Mesothelial cell of epicardium (in vitro differentiated cells): ENCODE results near the gene PLAGL2. TPM values are rescaled to one million over a fixed set of nuclear protein-coding genes. Genes with fewer than 3 reads are reported as not detected.

ENCODE experiments used
- DNase-seq, 2 experiments: peaks; one replicate each; pipeline ENCODE4 v3.0.0; 2021; ENCODE audit warnings: low spot score in 2 of 2; ENCODE audit not compliant: unreplicated experiment in 2 of 2
- H3K27ac Mint-ChIP-seq: 2 replicates; pipeline ENCODE4 v1.8.0; 2021; ENCODE audit warnings: mixed read lengths
- H3K27me3 Mint-ChIP-seq: 2 replicates; pipeline ENCODE4 v1.8.0; 2021; ENCODE audit warnings: low read depth, mixed read lengths
- H3K36me3 Mint-ChIP-seq: 2 replicates; pipeline ENCODE4 v1.8.0; 2021; ENCODE audit warnings: mixed read lengths
- H3K4me1 Mint-ChIP-seq: 2 replicates; pipeline ENCODE4 v1.8.0; 2021; ENCODE audit warnings: mixed read lengths
- H3K4me3 Mint-ChIP-seq: 2 replicates; pipeline ENCODE4 v1.8.0; 2021; ENCODE audit warnings: mild to moderate bottlenecking, moderate library complexity, mixed read lengths
- H3K9me3 Mint-ChIP-seq: 2 replicates; pipeline ENCODE4 v1.8.0; 2021; ENCODE audit warnings: mixed read lengths
- CTCF ChIP-seq: fragments of 200-600 bp; sonication (generic); IDR thresholded peaks from one replicate; pipeline ENCODE4 v1.5.0; 2021; ENCODE audit warnings: antibody characterized with exemption; ENCODE audit not compliant: unreplicated experiment
- total RNA-seq: library from RNA; stranded (reverse); gene quantifications from 3 replicates; pipeline ENCODE4 v1.2.1, GENCODE V29; 2021

The PLAGL2 gene
- total RNA-seq, 1 donor from 2014 or later, result 37.8 TPM

DNA sequence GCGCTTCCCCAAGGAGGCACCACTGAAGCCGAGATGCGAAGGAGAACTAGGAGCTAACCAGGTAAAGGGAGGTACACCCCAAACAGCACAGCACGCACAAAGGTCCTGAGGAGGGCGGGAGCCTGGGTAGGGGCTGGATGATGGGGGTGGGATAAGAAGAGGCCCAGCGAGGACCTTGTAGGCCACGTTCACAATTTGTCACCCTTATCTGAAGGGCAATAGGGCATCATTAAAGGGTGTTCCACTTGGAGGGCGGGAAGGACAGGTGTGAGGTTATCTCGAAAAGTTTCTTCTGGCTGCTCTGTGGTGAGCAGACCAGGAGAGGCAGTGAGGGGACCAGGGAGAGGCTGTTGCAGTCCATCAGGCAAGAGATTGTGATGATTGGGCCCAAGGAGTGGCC lies 25.7 kb upstream of the PLAGL2 start:
- no peak overlapping the region for H3K27ac Mint-ChIP-seq
- H3K36me3 Mint-ChIP-seq, result peaks cover 50% of the 10 kb centered on the region
- H3K9me3 Mint-ChIP-seq, result no peaks in the 10 kb centered on the region
- no peak for TF ChIP-seq CTCF
- no peak for DNase-seq
- no peaks in the 10 kb centered on the region for H3K27me3 Mint-ChIP-seq
- H3K4me1 Mint-ChIP-seq, result peaks cover 8% of the 10 kb centered on the region
- H3K4me3 Mint-ChIP-seq, result no peak overlapping the region

GRCh38 chr20:32232326-32232886 lies 24.9 kb upstream of the PLAGL2 start:
- Mint-ChIP-seq H3K27me3 (no peaks in the 10 kb centered on the region), H3K4me1 (peaks cover 8% of the 10 kb centered on the region), H3K9me3 (no peaks in the 10 kb centered on the region), H3K36me3 (peaks cover 52% of the 10 kb centered on the region), H3K27ac (peak overlapping the region; percentile 67), H3K4me3 (no peak overlapping the region)
- no peak for TF ChIP-seq CTCF
- no peak for DNase-seq

DNA sequence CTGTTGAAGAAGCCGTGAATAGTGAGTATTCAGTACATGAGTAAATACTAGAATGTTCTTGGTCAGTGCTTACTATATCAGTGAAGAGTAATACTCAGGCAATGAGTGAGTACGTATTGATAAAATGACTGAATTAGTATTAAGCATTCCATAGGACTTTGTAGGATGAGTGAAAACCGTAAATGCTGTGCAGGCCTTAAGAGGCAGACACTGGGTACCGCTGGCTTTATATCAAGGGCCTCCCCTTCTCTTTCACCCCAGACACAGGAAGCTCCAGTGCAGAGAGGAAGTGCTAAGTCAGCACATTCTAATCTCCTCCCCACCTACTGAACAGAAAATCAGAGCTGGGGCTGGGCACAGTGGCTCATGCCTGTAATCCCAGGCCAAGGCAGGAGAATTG lies 24.3 kb upstream of the PLAGL2 start:
- H3K4me3 Mint-ChIP-seq, result no peak overlapping the region
- no peaks in the 10 kb centered on the region for H3K9me3 Mint-ChIP-seq
- H3K27me3 Mint-ChIP-seq, result no peaks in the 10 kb centered on the region
- H3K27ac Mint-ChIP-seq, result peak overlapping the region; percentile 67
- peaks cover 8% of the 10 kb centered on the region for H3K4me1 Mint-ChIP-seq
- peaks cover 51% of the 10 kb centered on the region for H3K36me3 Mint-ChIP-seq
- no peak for TF ChIP-seq CTCF
- no peak for DNase-seq

DNA sequence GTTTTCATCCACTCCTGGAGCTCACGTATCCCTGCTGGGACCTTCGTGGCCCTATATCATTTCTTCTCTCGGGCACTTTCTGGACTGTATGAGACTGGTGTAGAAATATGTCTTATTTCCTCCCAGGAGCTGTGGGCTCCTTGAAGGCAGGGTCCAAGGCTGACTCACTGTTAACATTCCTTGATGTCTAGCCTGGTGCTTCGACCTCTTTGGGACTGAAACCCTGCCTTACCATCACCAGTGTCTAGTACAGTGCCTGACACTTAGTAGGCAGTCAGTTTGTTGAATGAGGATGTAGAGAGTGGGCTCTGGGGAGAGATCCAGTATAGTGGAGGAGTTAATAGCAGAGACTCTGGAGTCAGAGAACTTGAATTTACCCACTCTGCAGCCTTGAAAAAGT lies 23.7 kb upstream of the PLAGL2 start:
- H3K4me1 Mint-ChIP-seq, result peaks cover 8% of the 10 kb centered on the region
- no peak overlapping the region for H3K4me3 Mint-ChIP-seq
- TF ChIP-seq CTCF, result no peak
- H3K27me3 Mint-ChIP-seq, result no peaks in the 10 kb centered on the region
- H3K36me3 Mint-ChIP-seq, result peaks cover 51% of the 10 kb centered on the region
- no peak for DNase-seq
- no peaks in the 10 kb centered on the region for H3K9me3 Mint-ChIP-seq
- no peak overlapping the region for H3K27ac Mint-ChIP-seq

DNA sequence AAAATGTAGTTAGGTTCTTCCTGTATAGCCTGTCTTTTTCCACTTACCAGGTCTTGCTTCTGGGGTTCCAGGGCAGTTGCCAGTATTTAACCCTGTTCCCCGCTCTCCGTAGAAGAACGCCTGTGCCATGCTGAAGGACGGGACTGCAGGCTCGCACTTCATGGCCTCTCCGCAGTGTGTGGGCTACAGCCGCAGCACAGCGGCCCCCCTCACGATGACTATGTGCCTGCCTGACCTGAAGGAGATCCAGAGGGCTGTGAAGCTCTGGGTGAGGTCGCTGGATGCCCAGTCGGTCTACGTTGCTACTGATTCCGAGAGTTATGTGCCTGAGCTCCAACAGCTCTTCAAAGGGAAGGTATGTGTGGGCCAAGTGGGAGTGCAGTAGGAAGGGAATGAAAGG lies 23.2 kb upstream of the PLAGL2 start:
- peaks cover 50% of the 10 kb centered on the region for H3K36me3 Mint-ChIP-seq
- no peaks in the 10 kb centered on the region for H3K9me3 Mint-ChIP-seq
- no peaks in the 10 kb centered on the region for H3K27me3 Mint-ChIP-seq
- peaks cover 7% of the 10 kb centered on the region for H3K4me1 Mint-ChIP-seq
- TF ChIP-seq CTCF, result no peak
- H3K4me3 Mint-ChIP-seq, result no peak overlapping the region
- no peak for DNase-seq
- no peak overlapping the region for H3K27ac Mint-ChIP-seq

DNA sequence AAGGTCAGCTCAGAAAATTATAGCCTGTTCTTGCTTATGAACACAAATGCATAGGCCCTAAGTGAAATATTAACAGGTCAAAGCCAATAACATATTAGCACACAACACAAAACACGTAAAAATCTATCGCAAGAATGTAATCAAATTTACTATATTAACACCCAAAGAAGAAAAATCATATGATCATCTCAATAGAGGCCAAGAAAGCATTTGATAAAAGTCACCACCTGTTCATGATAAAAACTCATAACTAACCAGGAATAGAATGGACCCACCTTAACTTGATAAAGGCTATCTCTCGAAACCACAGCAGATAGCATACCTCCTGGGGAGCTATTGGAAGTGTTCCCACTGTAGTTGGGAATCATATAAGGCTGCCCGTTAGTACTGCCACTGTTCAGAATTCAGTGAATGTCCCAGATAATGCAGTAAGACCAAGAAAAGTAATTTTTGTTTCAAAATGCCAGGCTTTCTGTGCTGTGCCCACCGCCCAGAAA lies 21.8 kb upstream of the PLAGL2 start:
- Mint-ChIP-seq H3K4me1 (peaks cover 4% of the 10 kb centered on the region), H3K36me3 (peaks cover 42% of the 10 kb centered on the region), H3K4me3 (no peak overlapping the region), H3K9me3 (no peaks in the 10 kb centered on the region), H3K27me3 (no peaks in the 10 kb centered on the region), H3K27ac (no peak overlapping the region)
- no peak for TF ChIP-seq CTCF
- no peak for DNase-seq
